ENCODE results near the gene IGF2BP1. TPM values are rescaled to one million over a fixed set of nuclear protein-coding genes. Genes with fewer than 3 reads are reported as not detected.
"Not testable (repeated sequence)": the region's sequence is repeated elsewhere in the genome, so short reads cannot be mapped to it uniquely, and the experiment has no call there.

Gene IGF2BP1
- total RNA-seq, 2 experiments from 2014 or later: 0.04 TPM; not detected in 1

- H3K27me3 Mint-ChIP-seq: peaks cover 16% of the 10 kb centered on the region
- no peaks in the 10 kb centered on the region for H3K9me3 Mint-ChIP-seq
- ChIA-PET CTCF (no interaction called here), POLR2A (no interaction called here)
- H3K27ac Mint-ChIP-seq: no peak overlapping the region
- DNase-seq: no peak
- no peak overlapping the region for H3K4me3 Mint-ChIP-seq
- H3K4me1 Mint-ChIP-seq: no peaks in the 10 kb centered on the region
- no peaks in the 10 kb centered on the region for H3K36me3 Mint-ChIP-seq (ENCODE audit: low read depth)
These were observed 82.9 kb downstream of the IGF2BP1 start for GRCh38 chr17:49079840-49080663.

GRCh38 chr17:49082231-49082630, 85.0 kb downstream of the IGF2BP1 start:
- Mint-ChIP-seq H3K4me1 (peaks cover 3% of the 10 kb centered on the region), H3K27ac (no peak overlapping the region), H3K36me3 (ENCODE audit: low read depth) (no peaks in the 10 kb centered on the region), H3K27me3 (peaks cover 21% of the 10 kb centered on the region), H3K4me3 (no peak overlapping the region), H3K9me3 (no peaks in the 10 kb centered on the region)
- POLR2A ChIA-PET: no interaction called here
- DNase-seq: no peak
- CTCF ChIA-PET: no interaction called here

GRCh38 chr17:49085046-49085445, 87.9 kb downstream of the IGF2BP1 start:
- H3K9me3 Mint-ChIP-seq; H3K4me3 Mint-ChIP-seq; DNase-seq; H3K4me1 Mint-ChIP-seq; POLR2A ChIA-PET; H3K27ac Mint-ChIP-seq; H3K36me3 Mint-ChIP-seq (ENCODE audit: low read depth): not testable (repeated sequence)
- peaks cover 21% of the 10 kb centered on the region for H3K27me3 Mint-ChIP-seq
- CTCF ChIA-PET: interaction anchor here (0.7 kb wide), 1 partner anchor 1420 kb away, joined by 3 read pairs; no protein-coding TSS in a partner anchor

GRCh38 chr17:49085565-49086315, 88.6 kb downstream of the IGF2BP1 start:
- POLR2A ChIA-PET: no interaction called here
- no peak for DNase-seq
- Mint-ChIP-seq H3K36me3 (ENCODE audit: low read depth) (no peaks in the 10 kb centered on the region), H3K27me3 (peaks cover 21% of the 10 kb centered on the region), H3K27ac (no peak overlapping the region), H3K9me3 (no peaks in the 10 kb centered on the region), H3K4me1 (peaks cover 3% of the 10 kb centered on the region), H3K4me3 (no peak overlapping the region)
- CTCF ChIA-PET: no interaction called here

- CTCF ChIA-PET: interaction anchor here (1.3 kb wide), 1 partner anchor 9 kb away, joined by 3 read pairs; no protein-coding TSS in a partner anchor
- DNase-seq: no peak
- Mint-ChIP-seq H3K4me3 (no peak overlapping the region), H3K4me1 (peaks cover 3% of the 10 kb centered on the region), H3K27me3 (peaks cover 17% of the 10 kb centered on the region), H3K9me3 (no peaks in the 10 kb centered on the region), H3K27ac (no peak overlapping the region), H3K36me3 (ENCODE audit: low read depth) (no peaks in the 10 kb centered on the region)
- POLR2A ChIA-PET: no interaction called here
These were observed 89.1 kb downstream of the IGF2BP1 start for GRCh38 chr17:49086316-49086605.

GRCh38 chr17:49086649-49087048, 89.5 kb downstream of the IGF2BP1 start:
- Mint-ChIP-seq H3K4me3 (no peak overlapping the region), H3K4me1 (peaks cover 3% of the 10 kb centered on the region), H3K27me3 (peaks cover 16% of the 10 kb centered on the region), H3K36me3 (ENCODE audit: low read depth) (no peaks in the 10 kb centered on the region), H3K27ac (no peak overlapping the region), H3K9me3 (no peaks in the 10 kb centered on the region)
- POLR2A ChIA-PET: no interaction called here
- DNase-seq: no peak
- CTCF ChIA-PET: interaction anchor here (1.3 kb wide), 1 partner anchor 9 kb away, joined by 3 read pairs; no protein-coding TSS in a partner anchor

- H3K27ac Mint-ChIP-seq: no peak overlapping the region
- ChIA-PET POLR2A (no interaction called here), CTCF (no interaction called here)
- no peak for DNase-seq
- no peak overlapping the region for H3K4me3 Mint-ChIP-seq
- no peaks in the 10 kb centered on the region for H3K36me3 Mint-ChIP-seq (ENCODE audit: low read depth)
- H3K27me3 Mint-ChIP-seq: peaks cover 8% of the 10 kb centered on the region
- H3K4me1 Mint-ChIP-seq: peaks cover 3% of the 10 kb centered on the region
- no peaks in the 10 kb centered on the region for H3K9me3 Mint-ChIP-seq
These were observed 91.9 kb downstream of the IGF2BP1 start for GRCh38 chr17:49089094-49089493.

- Mint-ChIP-seq H3K36me3 (ENCODE audit: low read depth) (no peaks in the 10 kb centered on the region), H3K9me3 (no peaks in the 10 kb centered on the region), H3K27me3 (peaks cover 8% of the 10 kb centered on the region), H3K4me3 (no peak overlapping the region), H3K4me1 (peaks cover 3% of the 10 kb centered on the region), H3K27ac (no peak overlapping the region)
- CTCF ChIA-PET: no interaction called here
- POLR2A ChIA-PET: no interaction called here
- no peak for DNase-seq
These were observed 93.9 kb downstream of the IGF2BP1 start for GRCh38 chr17:49090878-49091594.

GRCh38 chr17:49093131-49093530, 95.9 kb downstream of the IGF2BP1 start:
- Mint-ChIP-seq H3K36me3 (ENCODE audit: low read depth) (no peaks in the 10 kb centered on the region), H3K27me3 (no peaks in the 10 kb centered on the region), H3K27ac (no peak overlapping the region), H3K4me1 (no peaks in the 10 kb centered on the region), H3K9me3 (no peaks in the 10 kb centered on the region), H3K4me3 (no peak overlapping the region)
- DNase-seq: no peak
- CTCF ChIA-PET: no interaction called here
- POLR2A ChIA-PET: no interaction called here

- H3K36me3 Mint-ChIP-seq (ENCODE audit: low read depth): no peaks in the 10 kb centered on the region
These were observed 103.4 kb downstream of the IGF2BP1 start for GRCh38 chr17:49100601-49101000.

GRCh38 chr17:49101054-49101534, 103.9 kb downstream of the IGF2BP1 start:
- H3K27me3 Mint-ChIP-seq: peaks cover 6% of the 10 kb centered on the region
- no peak for DNase-seq
- H3K36me3 Mint-ChIP-seq (ENCODE audit: low read depth): no peaks in the 10 kb centered on the region
- no peak overlapping the region for H3K27ac Mint-ChIP-seq
- H3K4me1 Mint-ChIP-seq: peaks cover 2% of the 10 kb centered on the region
- CTCF ChIA-PET: no interaction called here
- POLR2A ChIA-PET: no interaction called here
- H3K4me3 Mint-ChIP-seq: no peak overlapping the region
- H3K9me3 Mint-ChIP-seq: no peaks in the 10 kb centered on the region

More at GRCh38 chr17:49100601-49101000, 103.4 kb downstream of the IGF2BP1 start:
- Mint-ChIP-seq H3K27ac (no peak overlapping the region), H3K27me3 (peaks cover 6% of the 10 kb centered on the region), H3K4me3 (no peak overlapping the region), H3K9me3 (no peaks in the 10 kb centered on the region), H3K4me1 (peaks cover 2% of the 10 kb centered on the region)
- ChIA-PET POLR2A (no interaction called here), CTCF (interaction anchor here (0.6 kb wide), 1 partner anchor 128 kb away, joined by 4 read pairs; no protein-coding TSS in a partner anchor)
- DNase-seq: no peak

- H3K4me3 Mint-ChIP-seq; DNase-seq; H3K36me3 Mint-ChIP-seq (ENCODE audit: low read depth); POLR2A ChIA-PET; H3K9me3 Mint-ChIP-seq; H3K27ac Mint-ChIP-seq; H3K4me1 Mint-ChIP-seq: not testable (repeated sequence)
- peaks cover 13% of the 10 kb centered on the region for H3K27me3 Mint-ChIP-seq
- CTCF ChIA-PET: interaction anchor here (0.9 to 1.4 kb wide), 2 partner anchors 14 to 63 kb away, joined by 3 read pairs; no protein-coding TSS in a partner anchor
These were observed 106.2 kb downstream of the IGF2BP1 start for GRCh38 chr17:49103360-49103759.

Measured in activated CD4-positive, alpha-beta T cell treated with anti-CD3 and anti-CD28 coated beads, Interleukin-2, amount 10 ng/mL, durations not matched to agents 7 days and 5 days (primary cell).